Upper lobe of left lung (tissue), 4 donors: ENCODE measurements around the gene SELPLG.
"Not testable (repeated sequence)": the region's sequence is repeated elsewhere in the genome, so short reads cannot be mapped to it uniquely, and the experiment has no call there.

Experiments used
- CTCF ChIP-seq, 6 experiments: fragments of 450-650 bp in 4 of 6; fragments of 200-600 bp in 2 of 6; sonication (generic) in 2 of 6; IDR thresholded peaks; one replicate each; pipeline ENCODE4 v1.5.1; 2016 to 2019; ENCODE audit warnings: antibody characterized with exemption in 6 of 6
- EP300 ChIP-seq, 4 donors: sonication (generic); formaldehyde crosslinking; IDR thresholded peaks; one replicate each; pipeline ENCODE4 v1.5.1; 2017; ENCODE audit warnings: antibody characterized with exemption in 4 of 4, control low read depth in 2 of 4
- POLR2A ChIP-seq, 4 donors: fragments of 450-650 bp; IDR thresholded peaks; one replicate each; pipeline ENCODE4 v1.5.1; 2016 to 2017; ENCODE audit warnings: antibody characterized with exemption in 4 of 4, mild to moderate bottlenecking in 2 of 4
- POLR2AphosphoS5 ChIP-seq, 2 donors: sonication (generic); formaldehyde crosslinking; IDR thresholded peaks; one replicate each; pipeline ENCODE4 v1.5.1; 2017; ENCODE audit warnings: antibody characterized with exemption in 2 of 2

GRCh38 chr12:108658115-108658514 is 24.4 kb upstream of the SELPLG start:
- not testable (repeated sequence) for TF ChIP-seq CTCF, EP300, POLR2A, POLR2AphosphoS5 (IDR thresholded peaks at IDR 0.05)
